SU-DHL-6 (cell line): ENCODE results near the gene MAK.
"Not testable (repeated sequence)": the region's sequence is repeated elsewhere in the genome, so short reads cannot be mapped to it uniquely, and the experiment has no call there.

Source experiments
- H2AFZ ChIP-seq: fragments of 200-600 bp; sonication (generic); 2 replicates; pipeline ENCODE4 v1.6.1; 2014; ENCODE audit warnings: low read depth, mild to moderate bottlenecking, moderate library complexity, mixed read lengths, antibody characterized with exemption, low read length; ENCODE audit not compliant: severe bottlenecking
- H3F3A ChIP-seq: fragments of 200-600 bp; shearing (Covaris generic); 2 replicates; pipeline ENCODE4 v1.6.0; 2016; ENCODE audit warnings: antibody characterized with exemption, mild to moderate bottlenecking; ENCODE audit not compliant: insufficient read depth
- H3K27ac ChIP-seq: fragments of 200-600 bp; sonication (generic); 2 replicates; pipeline ENCODE4 v1.5.1; 2016; ENCODE audit warnings: low read depth, mild to moderate bottlenecking, low read length, moderate library complexity, mixed read lengths
- H3K27me3 ChIP-seq: fragments of 200-600 bp; sonication (generic), shearing (Covaris generic); 2 replicates; pipeline ENCODE4 v1.6.0; 2014; ENCODE audit warnings: mild to moderate bottlenecking, low read length
- H3K36me3 ChIP-seq: fragments of 200-600 bp; sonication (generic); 2 replicates; pipeline ENCODE4 v1.6.1; 2014; ENCODE audit warnings: mild to moderate bottlenecking, low read length, mixed read lengths
- H3K4me2 ChIP-seq: fragments of 300-600, 200-600 bp; shearing (Covaris generic), sonication (generic); 2 replicates; pipeline ENCODE4 v1.6.0; 2014; ENCODE audit warnings: low read length, low read depth, mild to moderate bottlenecking; ENCODE audit not compliant: poor library complexity, severe bottlenecking
- H3K4me3 ChIP-seq: fragments of 200-600 bp; sonication (generic); 2 replicates; pipeline ENCODE4 v1.5.1; 2014; ENCODE audit warnings: antibody characterized with exemption, low read length, mild to moderate bottlenecking, mixed read lengths; ENCODE audit not compliant: insufficient read depth, poor library complexity, severe bottlenecking
- H3K79me2 ChIP-seq: fragments of 200-600 bp; sonication (generic); 2 replicates; pipeline ENCODE4 v1.6.1; 2014; ENCODE audit warnings: mild to moderate bottlenecking, low read length, moderate library complexity; ENCODE audit not compliant: insufficient read depth
- H3K9ac ChIP-seq: fragments of 200-600 bp; sonication (generic); 2 replicates; pipeline ENCODE4 v1.7.0; 2014; ENCODE audit warnings: mild to moderate bottlenecking, low read length
- H3K9me2 ChIP-seq: fragments of 200-600 bp; sonication (generic); replicated peaks from 2 replicates; pipeline ENCODE4 v1.6.1; 2014; ENCODE audit warnings: low read length; ENCODE audit not compliant: insufficient read depth
- H3K9me3 ChIP-seq: fragments of 200-600 bp; sonication (generic); 2 replicates; pipeline ENCODE4 v1.6.1; 2014; ENCODE audit warnings: low read length, mixed read lengths; ENCODE audit not compliant: insufficient read depth
- H4K20me1 ChIP-seq: fragments of 200-600 bp; sonication (generic); 2 replicates; pipeline ENCODE4 v1.6.1; 2014; ENCODE audit warnings: low read depth, mild to moderate bottlenecking, antibody characterized with exemption, low read length, moderate library complexity, mixed read lengths
- CTCF ChIP-seq: fragments of 200-600 bp; sonication (generic); IDR thresholded peaks from one replicate; pipeline ENCODE4 v1.5.1; 2017; ENCODE audit warnings: antibody characterized with exemption, mild to moderate bottlenecking, low read length, moderate library complexity; ENCODE audit not compliant: insufficient read depth, poor library complexity, severe bottlenecking
- EZH2phosphoT487 ChIP-seq: fragments of 200-600 bp; sonication (generic), shearing (Covaris generic); conservative IDR thresholded peaks from 2 replicates; pipeline ENCODE4 v1.6.1; 2018; ENCODE audit warnings: mild to moderate bottlenecking, antibody characterized with exemption, low read length, moderate library complexity, mixed read lengths

The MAK gene

GRCh38 chr6:10862361-10862760, 24.0 kb upstream of the MAK start:
- H3K4me3 ChIP-seq: no peak overlapping the region
- H4K20me1 ChIP-seq: no peaks in the 10 kb centered on the region
- no peak overlapping the region for H3K4me2 ChIP-seq
- no peaks in the 10 kb centered on the region for H3K36me3 ChIP-seq
- no peaks in the 10 kb centered on the region for H3F3A ChIP-seq
- no peaks in the 10 kb centered on the region for H3K9me2 ChIP-seq
- H3K27me3 ChIP-seq: no peaks in the 10 kb centered on the region
- no peak overlapping the region for H2AFZ ChIP-seq
- TF ChIP-seq EZH2phosphoT487 (no peak), CTCF (no peak)
- H3K79me2 ChIP-seq: no peaks in the 10 kb centered on the region
- H3K9ac ChIP-seq: no peak overlapping the region
- no peaks in the 10 kb centered on the region for H3K9me3 ChIP-seq
- H3K27ac ChIP-seq: no peak overlapping the region

GRCh38 chr6:10861086-10861485, 22.7 kb upstream of the MAK start:
- no peaks in the 10 kb centered on the region for H3K27me3 ChIP-seq
- TF ChIP-seq EZH2phosphoT487: no peak
- no peaks in the 10 kb centered on the region for H3K9me3 ChIP-seq
- H3K79me2 ChIP-seq: no peaks in the 10 kb centered on the region
- no peaks in the 10 kb centered on the region for H3F3A ChIP-seq
- no peaks in the 10 kb centered on the region for H3K36me3 ChIP-seq
- H3K4me3 ChIP-seq: no peak overlapping the region
- H3K9me2 ChIP-seq: no peaks in the 10 kb centered on the region
- H4K20me1 ChIP-seq: no peaks in the 10 kb centered on the region
- no peak overlapping the region for H3K27ac ChIP-seq
- no peak overlapping the region for H3K4me2 ChIP-seq
- H2AFZ ChIP-seq: no peak overlapping the region
- H3K9ac ChIP-seq: no peak overlapping the region

- Histone ChIP-seq H3K36me3 (no peaks in the 10 kb centered on the region), H3K79me2 (no peaks in the 10 kb centered on the region), H4K20me1 (no peaks in the 10 kb centered on the region), H2AFZ (no peak overlapping the region), H3K4me3 (no peak overlapping the region), H3K9ac (no peak overlapping the region), H3F3A (no peaks in the 10 kb centered on the region), H3K27ac (no peak overlapping the region), H3K9me3 (peaks cover 6% of the 10 kb centered on the region; the same call in 1 of the 2 replicates), H3K27me3 (no peaks in the 10 kb centered on the region), H3K4me2 (no peak overlapping the region), H3K9me2 (no peaks in the 10 kb centered on the region)
- no peak for TF ChIP-seq CTCF
- TF ChIP-seq EZH2phosphoT487: no peak
Observed at GRCh38 chr6:10857259-10857658, 18.9 kb upstream of the MAK start.

DNA sequence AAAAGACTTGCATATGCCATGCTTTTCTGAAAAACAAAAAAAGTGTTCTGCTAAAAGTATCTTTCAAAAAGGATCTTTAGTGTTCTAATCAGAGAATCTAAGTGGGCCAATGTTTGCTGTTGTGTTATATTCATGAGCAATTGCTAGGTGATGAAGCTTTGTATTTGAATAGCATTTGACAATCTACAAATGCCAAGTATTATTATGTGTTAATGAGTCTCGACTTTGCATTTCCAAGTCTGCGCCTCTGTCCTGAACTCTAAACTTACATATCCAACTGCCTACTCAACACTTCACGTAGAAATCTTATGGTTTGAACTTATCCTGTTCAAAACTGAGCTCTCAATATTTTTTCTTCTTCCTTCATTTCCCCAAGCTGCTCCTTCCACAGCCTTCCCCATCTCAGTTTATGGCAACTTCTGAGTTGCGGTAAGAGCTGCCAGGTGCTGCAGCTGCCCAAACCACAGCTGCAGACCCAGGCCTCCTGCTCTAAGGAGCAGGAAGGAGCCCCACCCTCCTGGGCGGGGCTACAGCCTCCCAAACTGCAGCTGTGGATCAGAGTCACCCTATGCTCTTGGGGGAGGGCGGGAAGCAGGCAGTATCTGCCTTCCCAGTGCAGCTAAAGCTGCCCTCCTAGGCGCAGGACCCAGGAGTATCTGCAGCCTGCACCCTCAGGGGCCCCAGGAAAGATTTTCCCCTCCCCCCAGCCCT, 16.7 kb upstream of the MAK start:
- no peaks in the 10 kb centered on the region for H3K27me3 ChIP-seq
- H3K36me3 ChIP-seq: no peaks in the 10 kb centered on the region
- TF ChIP-seq EZH2phosphoT487: no peak
- no peak for TF ChIP-seq CTCF
- no peak overlapping the region for H3K9ac ChIP-seq
- H3K9me2 ChIP-seq: no peaks in the 10 kb centered on the region
- peaks cover 6% of the 10 kb centered on the region; the same call in 1 of the 2 replicates for H3K9me3 ChIP-seq
- no peaks in the 10 kb centered on the region for H4K20me1 ChIP-seq
- no peak overlapping the region for H3K4me2 ChIP-seq
- H3K27ac ChIP-seq: no peak overlapping the region
- H2AFZ ChIP-seq: no peak overlapping the region
- H3K79me2 ChIP-seq: no peaks in the 10 kb centered on the region
- H3F3A ChIP-seq: no peaks in the 10 kb centered on the region
- H3K4me3 ChIP-seq: no peak overlapping the region

- not testable (repeated sequence) for H3K79me2 ChIP-seq, H3K36me3 ChIP-seq, H3K9ac ChIP-seq, H3F3A ChIP-seq, H3K9me2 ChIP-seq, H4K20me1 ChIP-seq, H3K4me3 ChIP-seq, H2AFZ ChIP-seq, H3K4me2 ChIP-seq, H3K9me3 ChIP-seq, H3K27ac ChIP-seq, H3K27me3 ChIP-seq
Observed at GRCh38 chr6:10853849-10854300, 15.5 kb upstream of the MAK start.
